GM19372 (cell line): ENCODE data around the gene CACNA1H.

Experiments used
- ATAC-seq: cut with Tn5 transposase; IDR thresholded peaks from one replicate; pipeline ENCODE4 v1.9.1; 2021; ENCODE audit warnings: mild to moderate bottlenecking, low read depth, moderate library complexity; ENCODE audit not compliant: unreplicated experiment

CACNA1H gene

DNA sequence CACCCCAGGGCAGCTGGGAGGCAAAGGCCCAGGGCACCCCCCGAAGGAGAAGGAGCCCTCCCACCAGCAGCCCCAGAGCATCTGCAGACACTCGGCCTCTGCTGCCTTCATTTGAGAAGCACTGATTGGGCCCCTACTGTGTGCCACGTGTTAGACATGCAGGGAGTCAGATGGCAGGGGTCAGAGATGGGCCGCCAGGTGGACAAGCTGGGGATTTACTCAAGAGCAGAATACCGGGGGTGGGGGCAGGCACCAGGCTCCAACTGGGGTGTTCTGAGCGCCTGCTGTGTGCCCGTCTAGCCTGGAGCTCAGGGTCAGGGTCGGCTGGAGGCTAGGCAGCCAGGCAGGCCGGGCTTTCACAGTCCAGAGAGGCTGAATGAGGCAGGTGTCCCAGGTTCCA, 53.4 kb downstream of the CACNA1H start:
- no peak for ATAC-seq

DNA sequence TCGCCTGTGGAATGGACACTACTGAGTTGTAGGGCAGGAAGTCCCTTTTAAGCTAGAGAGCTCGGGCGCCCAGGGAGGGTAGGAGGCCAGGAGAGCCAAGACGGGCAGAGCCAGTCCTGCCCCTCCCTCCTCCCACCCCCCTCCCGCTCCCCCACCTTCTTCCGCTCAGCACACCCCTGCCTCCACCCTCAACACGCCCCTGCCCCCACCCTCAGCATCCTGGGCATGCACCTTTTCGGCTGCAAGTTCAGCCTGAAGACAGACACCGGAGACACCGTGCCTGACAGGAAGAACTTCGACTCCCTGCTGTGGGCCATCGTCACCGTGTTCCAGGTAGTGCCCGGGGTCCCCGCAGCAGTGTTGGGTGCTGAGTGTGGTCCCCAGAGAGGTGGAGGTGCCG, 53.9 kb downstream of the CACNA1H start:
- no peak for ATAC-seq

DNA sequence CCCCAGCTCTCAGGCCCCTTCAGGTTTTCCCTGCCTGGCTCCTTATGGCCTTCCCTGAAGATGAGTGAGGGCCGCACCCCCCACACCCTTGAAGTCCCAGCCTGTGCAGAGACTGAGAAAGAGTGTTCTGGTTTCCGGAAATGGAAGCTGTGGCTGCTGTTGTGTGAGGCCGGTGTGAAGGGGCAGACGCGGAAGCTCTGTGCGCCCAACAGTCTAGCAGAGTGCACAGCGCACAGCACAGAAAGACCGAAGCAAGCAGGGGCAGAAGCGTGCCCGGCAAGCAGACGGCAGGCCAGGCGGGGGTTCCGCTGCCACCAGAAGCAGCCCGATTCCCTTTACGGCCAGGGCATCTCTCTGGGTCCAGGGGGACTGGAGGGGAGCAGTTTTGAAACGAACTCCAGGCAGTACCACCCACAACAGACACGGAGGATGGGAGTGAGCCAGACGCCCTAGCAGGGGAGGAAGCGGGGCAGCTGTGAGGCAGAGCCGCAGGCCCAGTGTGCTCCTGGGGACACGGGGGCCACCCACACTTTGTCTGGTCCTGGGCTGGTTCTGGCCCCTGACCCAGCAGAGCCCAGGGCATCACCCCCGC, 55.4 kb downstream of the CACNA1H start:
- no peak for ATAC-seq

DNA sequence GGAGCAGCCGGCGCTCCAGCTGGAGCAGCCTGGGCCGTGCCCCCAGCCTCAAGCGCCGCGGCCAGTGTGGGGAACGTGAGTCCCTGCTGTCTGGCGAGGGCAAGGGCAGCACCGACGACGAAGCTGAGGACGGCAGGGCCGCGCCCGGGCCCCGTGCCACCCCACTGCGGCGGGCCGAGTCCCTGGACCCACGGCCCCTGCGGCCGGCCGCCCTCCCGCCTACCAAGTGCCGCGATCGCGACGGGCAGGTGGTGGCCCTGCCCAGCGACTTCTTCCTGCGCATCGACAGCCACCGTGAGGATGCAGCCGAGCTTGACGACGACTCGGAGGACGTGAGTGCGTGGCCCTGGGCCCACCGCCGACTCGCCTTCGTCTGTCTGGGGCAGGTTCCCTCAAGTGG, 56.2 kb downstream of the CACNA1H start:
- ATAC-seq = no peak

DNA sequence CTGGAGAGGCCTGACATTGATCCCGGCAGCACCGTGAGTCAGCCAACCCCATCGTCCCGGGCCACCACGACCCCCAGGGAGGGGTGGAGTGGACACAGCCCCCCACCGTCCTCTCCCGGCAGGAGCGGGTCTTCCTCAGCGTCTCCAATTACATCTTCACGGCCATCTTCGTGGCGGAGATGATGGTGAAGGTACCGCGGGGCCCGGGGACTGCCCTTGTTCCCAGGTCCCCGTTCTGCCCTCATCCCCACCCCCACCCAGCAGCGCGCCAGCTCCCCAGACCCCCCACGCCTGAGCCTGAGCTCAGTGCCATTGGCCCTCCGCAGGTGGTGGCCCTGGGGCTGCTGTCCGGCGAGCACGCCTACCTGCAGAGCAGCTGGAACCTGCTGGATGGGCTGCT, 57.6 kb downstream of the CACNA1H start:
- no peak for ATAC-seq

DNA sequence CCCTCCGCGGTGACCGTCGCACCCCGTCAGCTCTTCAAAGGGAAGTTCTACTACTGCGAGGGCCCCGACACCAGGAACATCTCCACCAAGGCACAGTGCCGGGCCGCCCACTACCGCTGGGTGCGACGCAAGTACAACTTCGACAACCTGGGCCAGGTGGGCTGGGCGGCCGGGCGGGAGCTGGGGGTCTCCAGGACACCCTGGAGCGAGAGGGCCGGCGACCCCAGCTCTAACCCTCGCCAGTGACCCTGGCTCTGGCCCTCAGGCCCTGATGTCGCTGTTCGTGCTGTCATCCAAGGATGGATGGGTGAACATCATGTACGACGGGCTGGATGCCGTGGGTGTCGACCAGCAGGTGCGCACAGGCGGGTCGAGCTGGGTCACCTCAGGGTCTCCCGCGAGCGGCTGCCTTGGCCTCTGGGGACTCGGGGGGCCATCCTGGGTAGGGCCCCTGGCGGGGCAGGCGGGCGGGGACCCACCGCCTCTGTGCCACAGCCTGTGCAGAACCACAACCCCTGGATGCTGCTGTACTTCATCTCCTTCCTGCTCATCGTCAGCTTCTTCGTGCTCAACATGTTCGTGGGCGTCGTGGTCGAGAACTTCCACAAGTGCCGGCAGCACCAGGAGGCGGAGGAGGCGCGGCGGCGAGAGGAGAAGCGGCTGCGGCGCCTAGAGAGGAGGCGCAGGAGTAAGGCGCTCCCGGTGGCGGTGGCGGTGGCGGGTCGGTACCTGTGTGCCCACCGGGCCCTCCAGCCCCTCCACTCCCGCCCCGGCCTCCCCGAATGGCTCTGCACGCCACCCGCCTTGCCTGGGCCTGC, 58.8 kb downstream of the CACNA1H start:
- no peak for ATAC-seq

DNA sequence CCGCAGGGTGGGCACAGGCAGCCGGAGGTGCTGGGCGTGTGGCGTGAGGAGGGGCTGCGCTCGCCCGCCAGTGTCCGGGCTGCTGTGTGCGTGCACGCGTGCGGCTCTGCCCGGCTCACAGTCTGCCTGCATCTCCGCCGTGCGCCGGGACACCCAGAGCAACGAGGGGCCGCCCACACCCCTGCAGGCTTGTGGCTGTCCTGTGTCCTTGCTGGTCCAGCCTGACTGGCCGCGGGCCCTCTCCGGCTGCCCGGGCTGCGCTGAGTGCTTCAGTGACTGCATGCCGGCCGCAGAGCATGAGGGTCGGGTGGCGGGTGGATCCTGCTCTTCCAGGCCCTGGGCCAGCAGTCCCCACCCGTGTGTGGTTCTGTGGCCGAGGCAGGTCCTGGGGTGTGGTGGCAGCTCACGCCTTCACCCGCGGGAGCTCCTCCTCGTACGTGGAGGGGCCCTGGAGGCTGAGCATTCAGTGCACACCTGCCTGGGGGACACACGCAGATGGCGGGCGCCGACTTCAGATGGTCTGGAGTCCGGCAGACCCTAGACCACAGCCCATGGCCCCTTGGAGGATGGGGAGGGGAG, 59.8 kb downstream of the CACNA1H start:
- ATAC-seq = no peak

DNA sequence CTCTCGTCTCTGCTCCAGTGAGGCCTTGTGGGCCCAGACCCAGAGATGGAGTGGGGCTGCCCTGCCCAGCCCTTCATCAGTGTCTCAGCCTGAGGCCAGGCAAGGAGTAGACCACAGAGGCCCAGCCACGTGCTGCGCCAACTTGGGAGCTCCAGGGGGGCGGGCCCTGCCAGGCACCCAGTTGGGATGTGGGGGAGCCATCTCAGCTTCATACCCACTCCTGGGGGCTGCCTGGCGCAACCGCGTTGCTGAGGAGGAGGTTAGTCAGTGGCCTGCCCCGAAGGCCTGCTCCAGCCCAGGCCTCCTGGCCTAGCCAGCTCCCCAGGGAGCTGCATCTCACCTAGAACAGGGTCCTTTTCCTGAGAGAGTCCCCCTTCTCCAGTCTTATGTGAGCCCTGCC, 60.3 kb downstream of the CACNA1H start:
- no peak for ATAC-seq

DNA sequence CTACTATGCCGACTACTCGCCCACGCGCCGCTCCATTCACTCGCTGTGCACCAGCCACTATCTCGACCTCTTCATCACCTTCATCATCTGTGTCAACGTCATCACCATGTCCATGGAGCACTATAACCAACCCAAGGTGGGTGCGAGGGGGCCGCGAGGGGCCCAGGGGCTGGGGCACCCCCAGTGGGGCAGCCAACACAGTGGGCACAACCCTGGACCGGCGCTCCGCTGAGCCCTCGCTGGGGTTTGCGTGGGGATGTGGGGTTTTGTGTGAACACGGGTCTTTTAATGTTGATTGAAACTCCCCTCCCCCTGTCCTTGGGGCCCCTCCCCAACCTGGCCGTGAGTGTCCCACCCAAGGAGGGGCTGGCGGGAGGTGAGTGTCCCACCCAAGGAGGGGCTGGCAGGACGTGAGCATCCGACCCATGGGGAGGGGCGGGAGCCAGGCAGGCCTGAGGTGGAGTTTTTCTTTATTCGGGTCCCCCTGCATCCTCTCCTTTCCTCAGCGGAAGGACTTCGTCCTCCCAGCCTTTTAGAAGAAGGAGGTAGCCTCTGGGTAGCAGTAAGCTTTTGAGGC, 61.0 kb downstream of the CACNA1H start:
- ATAC-seq = no peak

DNA sequence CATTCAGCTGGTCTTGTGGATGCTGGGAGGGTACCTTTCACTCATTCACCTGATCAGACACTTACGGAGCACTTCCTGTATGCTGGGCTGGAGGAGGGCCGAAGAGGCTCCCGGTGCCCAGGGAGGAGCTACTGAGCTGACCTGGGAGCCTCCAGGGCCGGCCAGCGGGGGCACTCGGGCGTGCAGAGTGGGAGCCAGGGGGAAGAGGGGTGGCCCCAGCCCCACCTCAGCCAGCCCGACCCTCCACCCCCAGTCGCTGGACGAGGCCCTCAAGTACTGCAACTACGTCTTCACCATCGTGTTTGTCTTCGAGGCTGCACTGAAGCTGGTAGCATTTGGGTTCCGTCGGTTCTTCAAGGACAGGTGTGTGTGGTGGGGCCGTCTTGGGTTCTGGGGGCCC, 61.8 kb downstream of the CACNA1H start:
- no peak for ATAC-seq

DNA sequence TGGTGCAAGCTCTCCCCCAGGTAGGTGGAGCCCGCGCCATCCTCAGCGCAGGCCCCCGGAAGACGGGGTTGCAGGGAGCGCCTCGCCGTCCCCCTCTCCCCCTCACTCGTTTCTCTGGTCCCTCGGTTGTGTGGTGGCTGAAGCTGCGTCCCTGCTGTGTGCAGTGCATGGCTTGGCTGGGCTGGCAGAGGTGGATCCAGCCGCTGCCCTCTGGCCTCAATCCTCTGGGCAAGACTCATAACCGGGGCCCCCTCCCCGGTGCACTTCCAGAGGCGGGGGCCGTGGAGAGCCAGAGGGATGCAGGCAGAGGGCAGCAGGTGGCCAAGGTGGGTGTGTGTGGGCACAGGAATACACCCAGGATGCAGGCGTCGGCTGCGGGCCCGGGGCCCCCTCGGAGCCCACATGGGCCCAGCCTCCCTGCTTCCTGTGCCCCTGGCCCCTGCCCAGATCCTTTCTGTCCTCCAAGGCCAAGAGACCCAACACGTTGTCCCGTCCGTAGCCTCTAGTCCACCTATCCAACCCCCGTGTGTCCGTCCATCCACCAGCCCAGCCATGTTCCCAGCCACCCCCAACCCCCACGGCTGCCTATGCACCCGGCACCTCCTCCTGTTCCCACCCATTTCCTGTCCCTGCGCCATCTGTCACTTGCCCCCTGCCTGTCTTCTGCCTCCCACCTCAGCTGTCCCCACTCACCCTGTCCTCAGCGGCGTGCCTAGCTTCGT, 62.8 kb downstream of the CACNA1H start:
- no peak for ATAC-seq

DNA sequence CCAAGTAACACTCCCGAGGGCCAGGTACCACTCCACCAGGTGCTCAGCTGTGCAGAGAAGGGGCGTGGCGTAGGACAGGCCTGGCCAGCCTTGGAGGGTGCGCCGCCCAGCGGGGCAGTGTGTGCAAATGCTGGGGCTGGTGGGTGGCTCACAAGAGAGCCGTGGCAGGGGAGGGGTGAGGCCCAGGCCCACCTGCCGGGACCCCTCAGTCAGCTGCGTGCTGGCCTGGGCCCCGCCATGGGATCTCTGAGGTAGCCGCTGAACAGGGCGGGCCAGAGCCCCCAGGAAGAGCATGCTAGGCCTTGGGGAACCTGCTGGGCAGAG, 63.4 kb downstream of the CACNA1H start:
- no peak for ATAC-seq

DNA sequence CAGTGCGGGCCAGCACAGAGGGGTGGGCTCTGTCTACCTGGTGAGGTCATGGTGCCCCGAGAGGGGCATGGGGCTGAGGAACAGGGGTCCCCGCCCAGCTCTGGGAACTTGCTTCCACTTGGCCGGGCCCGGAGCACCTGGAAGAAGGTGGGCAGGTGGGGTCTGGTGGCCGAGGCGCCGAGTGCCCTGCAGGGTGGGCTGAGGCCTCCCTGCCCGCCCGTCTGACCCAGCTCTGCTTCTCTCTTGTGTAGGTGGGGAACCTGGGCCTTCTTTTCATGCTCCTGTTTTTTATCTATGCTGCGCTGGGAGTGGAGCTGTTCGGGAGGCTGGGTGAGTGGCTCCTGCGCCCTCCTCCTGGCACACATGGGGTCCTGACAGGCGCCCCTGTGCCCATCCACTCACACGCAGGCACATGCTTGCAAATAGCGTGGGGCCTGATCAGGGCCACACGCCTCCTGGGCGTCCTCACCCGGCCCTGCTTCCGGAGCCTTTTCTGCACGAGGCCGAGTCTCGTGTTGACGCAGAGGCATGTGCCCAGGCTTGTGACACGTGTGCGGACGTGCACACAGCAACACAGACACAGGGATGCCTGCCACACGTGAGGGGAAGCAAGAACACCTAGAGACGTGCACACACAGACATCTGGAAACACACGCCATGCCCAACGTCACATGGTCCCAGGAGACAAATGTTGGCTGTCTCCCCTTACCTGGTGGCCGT, 63.9 kb downstream of the CACNA1H start:
- ATAC-seq = no peak

DNA sequence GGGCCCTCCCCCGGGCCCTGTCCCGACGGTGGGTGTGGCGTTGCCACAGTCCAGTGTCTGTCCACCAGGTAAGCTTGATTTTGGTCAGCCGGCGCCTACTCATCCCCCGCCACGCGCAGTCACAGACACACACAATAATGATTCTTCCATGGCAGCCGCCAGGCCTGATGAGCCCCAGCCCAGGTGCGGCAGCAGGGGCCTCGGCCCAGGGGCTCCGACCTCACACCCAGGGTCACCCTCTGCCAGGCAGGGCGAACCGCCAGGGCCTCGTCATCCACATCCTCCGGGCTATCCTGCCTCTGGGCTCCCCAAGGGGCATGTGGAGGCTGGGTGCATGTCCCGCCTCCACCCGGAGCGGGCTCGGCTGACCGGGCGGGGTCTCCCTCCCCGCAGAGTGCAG, 64.6 kb downstream of the CACNA1H start:
- no peak for ATAC-seq

DNA sequence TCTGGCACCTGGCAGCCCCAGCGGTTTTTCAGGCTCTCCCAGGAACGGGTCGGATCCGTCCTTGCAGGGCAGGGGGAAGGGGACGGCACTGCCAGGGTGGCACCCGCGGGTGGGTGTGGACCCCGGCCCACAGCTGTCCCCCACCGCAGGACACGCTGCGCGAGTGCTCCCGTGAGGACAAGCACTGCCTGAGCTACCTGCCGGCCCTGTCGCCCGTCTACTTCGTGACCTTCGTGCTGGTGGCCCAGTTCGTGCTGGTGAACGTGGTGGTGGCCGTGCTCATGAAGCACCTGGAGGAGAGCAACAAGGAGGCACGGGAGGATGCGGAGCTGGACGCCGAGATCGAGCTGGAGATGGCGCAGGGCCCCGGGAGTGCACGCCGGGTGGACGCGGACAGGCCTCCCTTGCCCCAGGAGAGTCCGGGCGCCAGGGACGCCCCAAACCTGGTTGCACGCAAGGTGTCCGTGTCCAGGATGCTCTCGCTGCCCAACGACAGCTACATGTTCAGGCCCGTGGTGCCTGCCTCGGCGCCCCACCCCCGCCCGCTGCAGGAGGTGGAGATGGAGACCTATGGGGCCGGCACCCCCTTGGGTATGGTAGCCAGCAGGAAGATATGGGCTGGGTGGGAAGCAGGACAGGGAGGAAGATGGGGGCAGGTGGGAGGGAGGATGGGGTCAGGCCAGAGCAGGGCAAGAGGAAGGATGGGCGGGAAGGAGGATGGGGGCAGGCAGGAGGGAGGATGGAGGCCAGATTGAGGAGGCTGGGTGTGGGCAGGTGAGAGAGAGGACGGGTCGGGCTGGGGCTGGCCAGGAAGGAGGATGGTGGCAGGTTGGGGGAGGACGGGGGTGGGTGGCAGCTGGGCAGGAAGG, 65.4 kb downstream of the CACNA1H start:
- ATAC-seq = no peak

DNA sequence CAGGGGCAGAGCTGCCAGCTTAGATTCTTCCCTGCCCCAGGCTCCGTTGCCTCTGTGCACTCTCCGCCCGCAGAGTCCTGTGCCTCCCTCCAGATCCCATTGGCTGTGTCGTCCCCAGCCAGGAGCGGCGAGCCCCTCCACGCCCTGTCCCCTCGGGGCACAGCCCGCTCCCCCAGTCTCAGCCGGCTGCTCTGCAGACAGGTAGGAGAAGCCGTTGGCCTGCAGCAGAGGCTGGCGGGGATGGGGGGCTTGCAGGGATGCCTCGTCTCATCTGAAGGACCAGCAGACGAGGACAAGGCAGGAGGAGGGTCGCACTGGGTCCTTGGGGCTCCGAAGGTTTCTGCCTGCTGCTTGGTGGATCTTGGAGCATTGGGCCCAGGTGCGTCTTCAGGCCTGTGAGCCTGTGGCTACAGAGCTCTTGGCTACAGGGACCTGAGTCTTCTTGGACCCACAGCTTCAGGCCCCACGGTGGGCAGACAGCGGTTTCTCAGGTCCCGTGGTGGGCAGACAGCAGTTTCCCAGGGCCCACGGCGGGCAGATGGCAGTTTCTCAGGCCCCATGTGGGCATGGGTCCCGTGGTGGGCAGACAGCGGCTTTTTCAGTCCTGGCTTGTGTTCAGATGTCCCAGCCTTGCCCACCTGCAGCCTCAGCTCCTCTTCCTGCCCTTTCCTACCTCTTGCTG, 66.2 kb downstream of the CACNA1H start:
- no peak for ATAC-seq

DNA sequence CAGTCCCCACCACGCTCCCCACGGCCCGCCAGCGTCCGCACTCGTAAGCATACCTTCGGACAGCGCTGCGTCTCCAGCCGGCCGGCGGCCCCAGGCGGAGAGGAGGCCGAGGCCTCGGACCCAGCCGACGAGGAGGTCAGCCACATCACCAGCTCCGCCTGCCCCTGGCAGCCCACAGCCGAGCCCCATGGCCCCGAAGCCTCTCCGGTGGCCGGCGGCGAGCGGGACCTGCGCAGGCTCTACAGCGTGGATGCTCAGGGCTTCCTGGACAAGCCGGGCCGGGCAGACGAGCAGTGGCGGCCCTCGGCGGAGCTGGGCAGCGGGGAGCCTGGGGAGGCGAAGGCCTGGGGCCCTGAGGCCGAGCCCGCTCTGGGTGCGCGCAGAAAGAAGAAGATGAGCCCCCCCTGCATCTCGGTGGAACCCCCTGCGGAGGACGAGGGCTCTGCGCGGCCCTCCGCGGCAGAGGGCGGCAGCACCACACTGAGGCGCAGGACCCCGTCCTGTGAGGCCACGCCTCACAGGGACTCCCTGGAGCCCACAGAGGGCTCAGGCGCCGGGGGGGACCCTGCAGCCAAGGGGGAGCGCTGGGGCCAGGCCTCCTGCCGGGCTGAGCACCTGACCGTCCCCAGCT, 67.3 kb downstream of the CACNA1H start:
- ATAC-seq = no peak

DNA sequence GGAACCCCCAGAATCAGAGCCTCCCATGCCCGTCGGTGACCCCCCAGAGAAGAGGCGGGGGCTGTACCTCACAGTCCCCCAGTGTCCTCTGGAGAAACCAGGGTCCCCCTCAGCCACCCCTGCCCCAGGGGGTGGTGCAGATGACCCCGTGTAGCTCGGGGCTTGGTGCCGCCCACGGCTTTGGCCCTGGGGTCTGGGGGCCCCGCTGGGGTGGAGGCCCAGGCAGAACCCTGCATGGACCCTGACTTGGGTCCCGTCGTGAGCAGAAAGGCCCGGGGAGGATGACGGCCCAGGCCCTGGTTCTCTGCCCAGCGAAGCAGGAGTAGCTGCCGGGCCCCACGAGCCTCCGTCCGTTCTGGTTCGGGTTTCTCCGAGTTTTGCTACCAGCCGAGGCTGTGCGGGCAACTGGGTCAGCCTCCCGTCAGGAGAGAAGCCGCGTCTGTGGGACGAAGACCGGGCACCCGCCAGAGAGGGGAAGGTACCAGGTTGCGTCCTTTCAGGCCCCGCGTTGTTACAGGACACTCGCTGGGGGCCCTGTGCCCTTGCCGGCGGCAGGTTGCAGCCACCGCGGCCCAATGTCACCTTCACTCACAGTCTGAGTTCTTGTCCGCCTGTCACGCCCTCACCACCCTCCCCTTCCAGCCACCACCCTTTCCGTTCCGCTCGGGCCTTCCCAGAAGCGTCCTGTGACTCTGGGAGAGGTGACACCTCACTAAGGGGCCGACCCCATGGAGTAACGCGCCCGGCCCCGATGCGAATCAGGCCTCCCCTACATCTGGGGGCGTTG, 68.1 kb downstream of the CACNA1H start:
- ATAC-seq = no peak
